ENCODE measurements around the gene CCDC68. TPM values are rescaled to one million over a fixed set of nuclear protein-coding genes. Genes with fewer than 3 reads are reported as not detected.

The CCDC68 gene
- total RNA-seq, 1 donor from 2014 or later, result 0.33 TPM

- intact Hi-C loops (cut with micrococcal nuclease), result no loop called here
- DNase-seq, result no peak
- no peak overlapping the region for H3K4me3 Mint-ChIP-seq
- peaks cover 5% of the 10 kb centered on the region for H3K27me3 Mint-ChIP-seq
- no peaks in the 10 kb centered on the region for H3K4me1 Mint-ChIP-seq
- no peak for ATAC-seq (ENCODE audit: low read depth)
- H3K27ac Mint-ChIP-seq, result no peak overlapping the region
- CTCF ChIA-PET, result no interaction called here
- no peak for TF ChIP-seq CTCF (IDR thresholded peaks at IDR 0.05)
- POLR2A ChIA-PET, result no interaction called here
- H3K9me3 Mint-ChIP-seq, result no peaks in the 10 kb centered on the region
- no peaks in the 10 kb centered on the region for H3K36me3 Mint-ChIP-seq (ENCODE audit: low read depth)
Measured at GRCh38 chr18:54852780-54853675, 106.2 kb downstream of the CCDC68 start.

Other genes with a start within 250 kb of the CCDC68 start
- gene RAB27B, start 131.0 kb downstream of the CCDC68 start, total RNA-seq, result 0.17 and 0.64 TPM in 2 replicates

Data from activated B cell treated with CpG ODN at 0.5 μM for 24 hours (primary cell).